ENCODE results near the gene SLC10A6.

DNA sequence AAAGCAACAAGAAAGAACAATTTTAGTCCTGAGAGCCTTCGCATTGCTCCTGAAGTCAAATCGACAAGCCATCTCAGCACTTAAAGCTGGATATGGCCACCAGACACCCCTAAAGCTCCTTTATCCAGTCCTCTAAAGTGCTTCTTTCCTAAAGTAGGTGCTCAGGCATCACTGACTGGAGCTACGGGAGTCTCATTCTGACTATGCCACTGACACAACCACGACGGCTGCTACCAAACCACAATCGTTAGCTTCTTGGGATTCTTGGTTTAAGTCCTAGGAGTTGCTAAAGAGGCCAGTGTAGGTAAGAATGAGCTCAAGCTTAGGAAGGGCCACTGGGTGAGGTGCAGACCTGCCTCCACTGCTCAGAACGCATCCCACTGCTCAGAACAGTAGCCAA is 1.0 kb downstream of the SLC10A6 start:
- TF ChIP-seq, protein P1, sequence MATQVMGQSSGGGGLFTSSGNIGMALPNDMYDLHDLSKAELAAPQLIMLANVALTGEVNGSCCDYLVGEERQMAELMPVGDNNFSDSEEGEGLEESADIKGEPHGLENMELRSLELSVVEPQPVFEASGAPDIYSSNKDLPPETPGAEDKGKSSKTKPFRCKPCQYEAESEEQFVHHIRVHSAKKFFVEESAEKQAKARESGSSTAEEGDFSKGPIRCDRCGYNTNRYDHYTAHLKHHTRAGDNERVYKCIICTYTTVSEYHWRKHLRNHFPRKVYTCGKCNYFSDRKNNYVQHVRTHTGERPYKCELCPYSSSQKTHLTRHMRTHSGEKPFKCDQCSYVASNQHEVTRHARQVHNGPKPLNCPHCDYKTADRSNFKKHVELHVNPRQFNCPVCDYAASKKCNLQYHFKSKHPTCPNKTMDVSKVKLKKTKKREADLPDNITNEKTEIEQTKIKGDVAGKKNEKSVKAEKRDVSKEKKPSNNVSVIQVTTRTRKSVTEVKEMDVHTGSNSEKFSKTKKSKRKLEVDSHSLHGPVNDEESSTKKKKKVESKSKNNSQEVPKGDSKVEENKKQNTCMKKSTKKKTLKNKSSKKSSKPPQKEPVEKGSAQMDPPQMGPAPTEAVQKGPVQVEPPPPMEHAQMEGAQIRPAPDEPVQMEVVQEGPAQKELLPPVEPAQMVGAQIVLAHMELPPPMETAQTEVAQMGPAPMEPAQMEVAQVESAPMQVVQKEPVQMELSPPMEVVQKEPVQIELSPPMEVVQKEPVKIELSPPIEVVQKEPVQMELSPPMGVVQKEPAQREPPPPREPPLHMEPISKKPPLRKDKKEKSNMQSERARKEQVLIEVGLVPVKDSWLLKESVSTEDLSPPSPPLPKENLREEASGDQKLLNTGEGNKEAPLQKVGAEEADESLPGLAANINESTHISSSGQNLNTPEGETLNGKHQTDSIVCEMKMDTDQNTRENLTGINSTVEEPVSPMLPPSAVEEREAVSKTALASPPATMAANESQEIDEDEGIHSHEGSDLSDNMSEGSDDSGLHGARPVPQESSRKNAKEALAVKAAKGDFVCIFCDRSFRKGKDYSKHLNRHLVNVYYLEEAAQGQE (IDR thresholded peaks at IDR 0.05; ENCODE audit: low read depth), result no peak
- no peak for TF ChIP-seq CEBPB (IDR thresholded peaks at IDR 0.05)
- TF ChIP-seq CREB1 (IDR thresholded peaks at IDR 0.05; ENCODE audit: low read depth), result no peak

Measured in Ishikawa (cell line).